A673 (cell line): ENCODE measurements around the gene VDAC1. TPM values are rescaled to one million over a fixed set of nuclear protein-coding genes. Genes with fewer than 3 reads are reported as not detected.

ENCODE experiments used
- BruUV-seq: library from RNA; stranded (reverse); fragments of 400-500 nt; replicated peaks from 2 replicates; lab custom pipeline; 2021; lab: Mats Ljungman, UMichigan
- CTCF ChIA-PET: fragments of 300-600 bp; sonication (Branson Sonifier 250); formaldehyde crosslinking; loops from one replicate; lab custom pipeline; 2022; ENCODE audit warnings: antibody characterized with exemption; lab: Charles Lee
- POLR2A ChIA-PET: fragments of 300-600 bp; sonication (Branson Sonifier 250); formaldehyde crosslinking; loops from one replicate; lab custom pipeline; 2022; ENCODE audit warnings: antibody characterized with exemption; ENCODE audit not compliant: low non-redundant PET; lab: Charles Lee
- DNase-seq: peaks from one replicate; pipeline ENCODE4 v3.0.0-alpha.2; 2015; ENCODE audit warnings: low spot score
- H3K27ac ChIP-seq: fragments of 200-600 bp; sonication (generic); 2 replicates; pipeline ENCODE4 v1.5.1; 2016; ENCODE audit warnings: mixed run types, low read depth, mild to moderate bottlenecking, mixed read lengths, antibody characterized with exemption, low read length; ENCODE audit not compliant: poor library complexity, severe bottlenecking
- H3K27me3 ChIP-seq: fragments of 200-600 bp; sonication (generic); replicated peaks from 2 replicates; pipeline ENCODE4 v1.6.1; 2017; ENCODE audit warnings: mixed run types, low read depth, mild to moderate bottlenecking, mixed read lengths, antibody characterized with exemption, low read length; ENCODE audit not compliant: insufficient read depth, poor library complexity
- H3K36me3 ChIP-seq: fragments of 200-600 bp; sonication (generic); 2 replicates; pipeline ENCODE4 v1.6.1; 2016; ENCODE audit warnings: mixed run types, mild to moderate bottlenecking, mixed read lengths, antibody characterized with exemption, low read length; ENCODE audit not compliant: insufficient read depth, poor library complexity, severe bottlenecking
- H3K4me1 ChIP-seq: fragments of 200-600 bp; sonication (generic); 2 replicates; pipeline ENCODE4 v1.6.1; 2017; ENCODE audit warnings: mixed run types, mild to moderate bottlenecking, mixed read lengths, antibody characterized with exemption, low read length; ENCODE audit not compliant: insufficient read depth, poor library complexity, severe bottlenecking
- H3K4me3 ChIP-seq: fragments of 200-600 bp; sonication (generic); 2 replicates; pipeline ENCODE4 v1.5.1; 2016; ENCODE audit warnings: low read depth, mixed run types, mild to moderate bottlenecking, mixed read lengths, low read length; ENCODE audit not compliant: poor library complexity, severe bottlenecking
- H3K9me3 ChIP-seq: fragments of 200-600 bp; sonication (generic); 2 replicates; pipeline ENCODE4 v1.6.1; 2016; ENCODE audit warnings: mixed run types, low read depth, mild to moderate bottlenecking, mixed read lengths, antibody characterized with exemption, low read length; ENCODE audit not compliant: poor library complexity, severe bottlenecking
- CTCF ChIP-seq: fragments of 300-800, 200-600 bp; sonication (generic); conservative IDR thresholded peaks from 2 replicates; pipeline ENCODE4 v1.5.1; 2017; ENCODE audit warnings: low read depth, mild to moderate bottlenecking, antibody characterized with exemption, low read length, moderate library complexity, mixed read lengths
- EZH2 ChIP-seq: fragments of 200-600 bp; sonication (generic); IDR thresholded peaks from 2 replicates; pipeline ENCODE4 v1.6.1; 2017; ENCODE audit warnings: borderline replicate concordance, low read depth, mild to moderate bottlenecking, mixed read lengths, antibody characterized with exemption, low read length; ENCODE audit not compliant: poor library complexity, severe bottlenecking
- intact Hi-C: fragments of 100-400 bp; cut with micrococcal nuclease; formaldehyde crosslinking; loops from one replicate; pipeline ENCODE4 v1.10.0; 2022; ENCODE audit not compliant: unreplicated experiment
- total RNA-seq: library from RNA; stranded (reverse); gene quantifications from 2 replicates; pipeline ENCODE4 v1.2.3, GENCODE V29; 2021

Gene VDAC1
- total RNA-seq, 1 experiment from 2014 or later, result 367 TPM

DNA sequence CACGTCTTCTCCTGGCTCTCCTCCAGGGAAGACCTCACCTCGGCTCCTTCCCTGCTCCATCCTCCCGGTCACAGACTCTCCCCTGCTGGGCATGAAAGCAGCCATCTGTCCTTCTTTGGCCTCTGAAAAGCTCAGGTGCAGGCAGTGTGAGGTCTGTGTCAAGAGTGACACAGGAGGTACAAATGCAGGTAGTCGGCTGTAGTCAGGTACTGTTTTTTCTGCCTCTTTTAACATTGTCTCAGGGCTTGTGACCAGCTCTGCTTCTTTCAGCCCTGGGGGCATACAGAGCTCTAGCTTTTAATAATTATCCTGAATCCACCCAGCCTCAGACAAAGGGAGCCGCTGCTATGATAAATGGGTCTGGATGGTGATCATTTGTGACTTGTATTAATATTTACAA is 82.8 kb downstream of the VDAC1 start:
- no peaks in the 10 kb centered on the region for H3K27me3 ChIP-seq
- intact Hi-C loops, result no loop called here
- ChIA-PET CTCF (no interaction called here), POLR2A (no interaction called here)
- no peaks in the 10 kb centered on the region for H3K9me3 ChIP-seq
- DNase-seq, result no peak
- no peaks in the 10 kb centered on the region for H3K36me3 ChIP-seq
- BruUV-seq, result no TSS peak
- H3K27ac ChIP-seq, result no peak overlapping the region
- H3K4me3 ChIP-seq, result no peak overlapping the region
- peaks cover 16% of the 10 kb centered on the region for H3K4me1 ChIP-seq
- TF ChIP-seq EZH2, result no peak
- TF ChIP-seq CTCF, result no peak

Other genes with a start within 250 kb of the VDAC1 start
- 40.8 and 41.5 TPM in 2 replicates for gene C5orf15, start 36.4 kb downstream of the VDAC1 start, total RNA-seq
- gene TCF7, start 109.7 kb upstream of the VDAC1 start, total RNA-seq, result 2.4 and 3.3 TPM in 2 replicates
- gene SKP1, start 172.0 kb upstream of the VDAC1 start, total RNA-seq, result 409 and 465 TPM in 2 replicates
- gene PPP2CA, start 221.1 kb upstream of the VDAC1 start, total RNA-seq, result 227 and 233 TPM in 2 replicates